Smooth muscle cell (in vitro differentiated cells): ENCODE data around the gene GIMAP6. TPM values are rescaled to one million over a fixed set of nuclear protein-coding genes. Genes with fewer than 3 reads are reported as not detected.

Source experiments
- DNase-seq: peaks from one replicate; lab custom pipeline; 2025; ENCODE audit not compliant: unreplicated experiment; lab: John Stamatoyannopoulos, UW
- H2AFZ ChIP-seq: fragments of 200-600 bp; sonication (generic); 2 replicates; pipeline ENCODE4 v1.6.0; 2016; ENCODE audit warnings: antibody characterized with exemption, low read depth, mild to moderate bottlenecking
- H3F3A ChIP-seq: fragments of 200-600 bp; sonication (generic); 2 replicates; pipeline ENCODE4 v1.6.0; 2017; ENCODE audit warnings: antibody characterized with exemption, low read depth
- H3K27ac ChIP-seq: fragments of 200-600 bp; sonication (generic); 2 replicates; pipeline ENCODE4 v1.5.1; 2016; ENCODE audit warnings: low read depth, mild to moderate bottlenecking
- H3K27me3 ChIP-seq: fragments of 200-600 bp; sonication (generic); 2 replicates; pipeline ENCODE4 v1.6.1; 2016; ENCODE audit warnings: low read depth, mild to moderate bottlenecking
- H3K36me3 ChIP-seq: fragments of 200-600 bp; sonication (generic); 2 replicates; pipeline ENCODE4 v1.5.1; 2016; ENCODE audit warnings: low read depth
- H3K4me1 ChIP-seq: fragments of 200-600 bp; sonication (generic); 2 replicates; pipeline ENCODE4 v1.5.1; 2016; ENCODE audit warnings: low read depth
- H3K4me2 ChIP-seq: fragments of 200-600 bp; sonication (generic); 2 replicates; pipeline ENCODE4 v1.6.0; 2016; ENCODE audit warnings: mild to moderate bottlenecking
- H3K4me3 ChIP-seq: fragments of 200-600 bp; sonication (generic); 2 replicates; pipeline ENCODE4 v1.5.1; 2016; ENCODE audit warnings: mild to moderate bottlenecking
- H3K79me2 ChIP-seq: fragments of 200-600 bp; sonication (generic); 2 replicates; pipeline ENCODE4 v1.6.0; 2016; ENCODE audit warnings: low read depth, mild to moderate bottlenecking
- H3K9ac ChIP-seq: fragments of 200-600 bp; sonication (generic); 2 replicates; pipeline ENCODE4 v1.6.0; 2016; ENCODE audit warnings: low read depth
- H3K9me3 ChIP-seq: fragments of 200-600 bp; sonication (generic); replicated peaks from 2 replicates; pipeline ENCODE4 v1.5.1; 2016; ENCODE audit warnings: low read depth
- H4K20me1 ChIP-seq: fragments of 200-600 bp; sonication (generic); 2 replicates; pipeline ENCODE4 v1.6.0; 2016; ENCODE audit warnings: low read depth
- WGBS: methylation state at CpG from one replicate; pipeline ENCODE4 v1.1.7; 2016; ENCODE audit warnings: low lambda C conversion rate; 5-methylcytosine and 5-hydroxymethylcytosine counted together
- polyA plus RNA-seq: library from polyadenylated mRNA; unstranded; fragments of >200 nt; fragmentation: Nextera tagmentation; extraction: Ambion mirVana; gene quantifications from 2 replicates; pipeline ENCODE4 v1.2.1, GENCODE V29; 2016
- total RNA-seq: library from RNA; depleted of rRNA; stranded (reverse); fragments of >200 nt; gene quantifications from 2 replicates; pipeline ENCODE4 v1.2.3, GENCODE V29; 2014
- TF ChIP-seq, protein P1 (sequence below): fragments of 200-600 bp; sonication (generic); IDR thresholded peaks from 2 replicates; pipeline ENCODE4 v1.5.1; 2017; ENCODE audit warnings: borderline replicate concordance, mild to moderate bottlenecking, antibody characterized with exemption; ENCODE audit not compliant: insufficient read depth, poor library complexity, severe bottlenecking

Gene GIMAP6
- total and polyA plus RNA-seq, 2 experiments from 2014 or later: not detected

- H3K27ac ChIP-seq: no peak overlapping the region
- TF ChIP-seq, protein P1, sequence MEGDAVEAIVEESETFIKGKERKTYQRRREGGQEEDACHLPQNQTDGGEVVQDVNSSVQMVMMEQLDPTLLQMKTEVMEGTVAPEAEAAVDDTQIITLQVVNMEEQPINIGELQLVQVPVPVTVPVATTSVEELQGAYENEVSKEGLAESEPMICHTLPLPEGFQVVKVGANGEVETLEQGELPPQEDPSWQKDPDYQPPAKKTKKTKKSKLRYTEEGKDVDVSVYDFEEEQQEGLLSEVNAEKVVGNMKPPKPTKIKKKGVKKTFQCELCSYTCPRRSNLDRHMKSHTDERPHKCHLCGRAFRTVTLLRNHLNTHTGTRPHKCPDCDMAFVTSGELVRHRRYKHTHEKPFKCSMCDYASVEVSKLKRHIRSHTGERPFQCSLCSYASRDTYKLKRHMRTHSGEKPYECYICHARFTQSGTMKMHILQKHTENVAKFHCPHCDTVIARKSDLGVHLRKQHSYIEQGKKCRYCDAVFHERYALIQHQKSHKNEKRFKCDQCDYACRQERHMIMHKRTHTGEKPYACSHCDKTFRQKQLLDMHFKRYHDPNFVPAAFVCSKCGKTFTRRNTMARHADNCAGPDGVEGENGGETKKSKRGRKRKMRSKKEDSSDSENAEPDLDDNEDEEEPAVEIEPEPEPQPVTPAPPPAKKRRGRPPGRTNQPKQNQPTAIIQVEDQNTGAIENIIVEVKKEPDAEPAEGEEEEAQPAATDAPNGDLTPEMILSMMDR: no peak
- no peaks in the 10 kb centered on the region for H4K20me1 ChIP-seq
- no peak overlapping the region for H2AFZ ChIP-seq
- no peaks in the 10 kb centered on the region for H3K9me3 ChIP-seq
- H3K4me1 ChIP-seq: no peaks in the 10 kb centered on the region
- no peaks in the 10 kb centered on the region for H3F3A ChIP-seq
- whole genome bisulfite sequencing: 84% methylated on average over 8 of the region's 8 CpGs
- no peak overlapping the region for H3K4me3 ChIP-seq
- no peaks in the 10 kb centered on the region for H3K27me3 ChIP-seq
- no peak overlapping the region for H3K4me2 ChIP-seq
- H3K36me3 ChIP-seq: no peaks in the 10 kb centered on the region
- H3K9ac ChIP-seq: no peak overlapping the region
- DNase-seq: no peak
- no peaks in the 10 kb centered on the region for H3K79me2 ChIP-seq
Observed at GRCh38 chr7:150631084-150631826, 930 bp downstream of the GIMAP6 start.

DNA sequence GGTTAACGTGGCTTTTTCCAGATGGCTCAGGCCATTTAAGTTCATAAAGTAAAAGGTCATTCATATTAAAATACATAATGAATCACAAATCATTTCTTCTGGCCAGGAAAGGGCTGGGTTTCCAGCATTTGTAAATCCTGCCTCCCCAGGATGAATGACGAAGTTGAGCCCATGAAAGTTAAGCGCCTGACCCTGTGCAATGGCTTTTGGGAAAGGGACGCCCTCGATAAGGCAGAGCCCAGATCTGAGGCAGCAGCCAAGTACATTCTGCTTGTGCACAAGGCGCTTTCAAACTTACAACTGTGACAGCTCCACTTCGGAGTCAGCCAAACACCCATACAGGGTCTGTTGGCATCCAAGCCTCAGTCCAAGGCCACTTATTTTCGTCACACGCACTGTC is 2.8 kb downstream of the GIMAP6 start:
- Histone ChIP-seq H3K79me2 (no peaks in the 10 kb centered on the region), H3K27me3 (no peaks in the 10 kb centered on the region), H3K9ac (no peak overlapping the region), H3F3A (no peaks in the 10 kb centered on the region), H3K4me1 (no peaks in the 10 kb centered on the region), H3K9me3 (no peaks in the 10 kb centered on the region), H3K36me3 (no peaks in the 10 kb centered on the region), H2AFZ (no peak overlapping the region), H4K20me1 (no peaks in the 10 kb centered on the region), H3K4me3 (no peak overlapping the region), H3K4me2 (no peak overlapping the region), H3K27ac (no peak overlapping the region)
- no peak for DNase-seq
- 78% methylated on average over 9 of the region's 9 CpGs for WGBS
- TF ChIP-seq, protein P1: no peak

DNA sequence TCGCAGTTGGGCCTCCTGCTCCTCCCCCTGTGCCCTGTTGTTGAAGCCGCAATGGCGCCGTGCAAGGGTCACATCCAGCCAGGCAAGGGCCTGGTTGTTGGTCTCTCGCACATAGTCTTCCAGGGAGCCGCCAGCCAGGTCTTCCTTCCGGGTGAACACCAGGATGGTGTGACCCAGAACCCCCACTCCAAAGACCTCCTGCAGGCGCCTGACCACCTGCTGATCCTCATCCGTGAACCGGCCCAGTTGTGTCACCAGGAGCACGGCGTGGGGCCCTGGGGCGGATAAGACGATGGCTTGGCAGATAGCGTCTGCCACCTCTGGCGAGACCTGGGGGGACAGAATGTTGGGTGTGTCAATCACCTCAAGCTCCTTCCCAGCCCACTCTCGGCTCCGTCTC is 4.2 kb downstream of the GIMAP6 start:
- Histone ChIP-seq H3K27me3 (no peaks in the 10 kb centered on the region), H3K36me3 (no peaks in the 10 kb centered on the region), H3K9ac (no peak overlapping the region), H2AFZ (no peak overlapping the region), H3K27ac (no peak overlapping the region), H3K4me2 (no peak overlapping the region), H3K4me3 (no peak overlapping the region), H3K79me2 (no peaks in the 10 kb centered on the region), H4K20me1 (no peaks in the 10 kb centered on the region), H3F3A (no peaks in the 10 kb centered on the region), H3K4me1 (no peaks in the 10 kb centered on the region), H3K9me3 (no peaks in the 10 kb centered on the region)
- TF ChIP-seq, protein P1: no peak
- 92% methylated on average over 18 of the region's 18 CpGs for WGBS
- no peak for DNase-seq

DNA sequence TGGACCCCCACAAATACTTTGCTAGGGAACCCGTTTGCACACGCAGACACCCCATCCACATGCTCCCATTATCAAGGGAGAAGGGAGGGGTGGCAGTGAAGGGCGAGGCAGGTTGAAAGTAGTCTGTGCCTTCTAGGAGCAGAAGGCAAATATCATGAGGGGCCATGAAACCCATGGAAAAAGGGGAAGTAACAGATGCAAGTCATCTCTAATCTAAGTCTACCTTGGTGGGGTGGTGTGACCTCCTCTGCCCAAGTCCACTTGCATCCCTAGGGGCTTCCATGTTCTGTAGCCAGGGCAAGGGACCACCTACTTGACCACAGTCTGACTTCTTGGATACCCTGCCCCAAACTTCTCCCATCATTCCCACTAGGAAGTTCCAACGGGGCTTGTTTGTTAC is 5.5 kb downstream of the GIMAP6 start:
- Histone ChIP-seq H3K27ac (no peak overlapping the region), H3K4me2 (no peak overlapping the region), H3K27me3 (no peaks in the 10 kb centered on the region), H3K79me2 (no peaks in the 10 kb centered on the region), H3K4me1 (no peaks in the 10 kb centered on the region), H3K9me3 (no peaks in the 10 kb centered on the region), H4K20me1 (no peaks in the 10 kb centered on the region), H3K9ac (no peak overlapping the region), H3K4me3 (no peak overlapping the region), H3F3A (no peaks in the 10 kb centered on the region), H2AFZ (no peak overlapping the region), H3K36me3 (no peaks in the 10 kb centered on the region)
- TF ChIP-seq, protein P1: no peak
- no peak for DNase-seq
- WGBS: 73% methylated on average over 4 of the region's 4 CpGs
